HepG2 (cell line): Measurements from ENCODE around the gene TNIP1. TPM values are rescaled to one million over a fixed set of nuclear protein-coding genes. Genes with fewer than 3 reads are reported as not detected.

Experiments used
- ATAC-seq: fragments of 200-7000 bp; cut with Tn5 transposase; 3 replicates; pipeline ENCODE4 v1.9.1; 2020; ENCODE audit warnings: mild to moderate bottlenecking, moderate library complexity
- BruUV-seq: library from RNA; stranded (reverse); fragments of 400-500 nt; replicated peaks from 2 replicates; lab custom pipeline; 2021; lab: Mats Ljungman, UMichigan
- CTCF ChIA-PET: fragments of 300-600 bp; formaldehyde crosslinking; extraction: SDS; loops from one replicate; lab custom pipeline; 2021; ENCODE audit warnings: low total read pairs, inconsistent platforms, low intra/inter-chr PET ratio; lab: Yijun Ruan, JAX
- POLR2A ChIA-PET: fragments of 350-600 bp; sonication (Branson Sonifier 250); formaldehyde crosslinking; loops from one replicate; lab custom pipeline; 2020; ENCODE audit warnings: antibody characterized with exemption, inconsistent platforms; lab: Yijun Ruan, JAX
- DNase-seq: peaks from one replicate; pipeline ENCODE4 v3.0.0-alpha.2; 2015; ENCODE audit warnings: low spot score
- FAIRE-seq: peaks from 3 replicates; lab custom pipeline; 2011; peaks lifted over from hg19 to GRCh38; lab: Jason Lieb, UNC
- H2AFZ ChIP-seq: one replicate; pipeline ENCODE4 v1.6.1; 2011; ENCODE audit warnings: low read length, inconsistent platforms
- H3K27ac ChIP-seq: fragments of 300-600 bp; 3 replicates; pipeline ENCODE4 v1.8.0; 2011; ENCODE audit warnings: mixed run types, mild to moderate bottlenecking, mixed read lengths, low read length, inconsistent platforms; ENCODE audit not compliant: insufficient read depth; ENCODE audit errors: extremely low read length
- H3K27me3 ChIP-seq, 2 experiments: fragments of 200-600 bp in 1 of 2; 2 replicates in 1 of 2; 3 replicates in 1 of 2; pipeline versions ENCODE4 v1.6.0 to v1.8.0; 2011; ENCODE audit warnings: low read length in 2 of 2, mild to moderate bottlenecking in 2 of 2, moderate library complexity in 2 of 2, inconsistent platforms in 1 of 2; ENCODE audit not compliant: insufficient read depth in 2 of 2, control insufficient read depth in 1 of 2
- H3K36me3 ChIP-seq, 2 experiments: fragments of 200-600 bp in 1 of 2; replicated peaks in 1 of 2; 2 replicates in 1 of 2; 3 replicates in 1 of 2; pipeline versions ENCODE4 v1.5.1 to v1.8.0; 2011; ENCODE audit warnings: low read length in 2 of 2, inconsistent platforms in 1 of 2; ENCODE audit not compliant: insufficient read depth in 2 of 2, control insufficient read depth in 1 of 2
- H3K4me1 ChIP-seq: 2 replicates; pipeline ENCODE4 v1.5.1; 2012; ENCODE audit warnings: low read length, inconsistent platforms; ENCODE audit not compliant: insufficient read depth
- H3K4me2 ChIP-seq: 2 replicates; pipeline ENCODE4 v1.6.0; 2011; ENCODE audit warnings: low read depth, low read length, inconsistent platforms
- H3K4me3 ChIP-seq, 3 experiments: fragments of 200-600 bp in 1 of 3; sonication (generic), shearing (Covaris generic) in 1 of 3; replicated peaks in 1 of 3; 2 replicates each; pipeline ENCODE4 v1.5.1; 2011 to 2016; ENCODE audit warnings: low read length in 3 of 3, inconsistent platforms in 2 of 3, low read depth in 2 of 3, mild to moderate bottlenecking in 2 of 3, control low read depth in 1 of 3, mixed read lengths in 1 of 3; ENCODE audit not compliant: insufficient read depth in 1 of 3
- H3K79me2 ChIP-seq: one replicate; pipeline ENCODE4 v1.6.1; 2011; ENCODE audit warnings: low read length, inconsistent platforms; ENCODE audit not compliant: insufficient read depth
- H3K9ac ChIP-seq: 2 replicates; pipeline ENCODE4 v1.6.0; 2011; ENCODE audit warnings: mild to moderate bottlenecking, low read depth, low read length, inconsistent platforms; ENCODE audit not compliant: insufficient read depth
- H3K9me3 ChIP-seq: 2 replicates; pipeline ENCODE4 v1.5.1; 2012; ENCODE audit warnings: mild to moderate bottlenecking, low read length
- H4K20me1 ChIP-seq: 2 replicates; pipeline ENCODE4 v1.6.0; 2011; ENCODE audit warnings: inconsistent platforms, mild to moderate bottlenecking, low read length, moderate library complexity; ENCODE audit not compliant: insufficient read depth
- BHLHE40 ChIP-seq: IDR thresholded peaks from 2 replicates; pipeline ENCODE4 v1.6.1; 2011; ENCODE audit warnings: low read length, improper control_type of control experiment
- CEBPG ChIP-seq: IDR thresholded peaks from 2 replicates; pipeline ENCODE4 v1.6.1; 2016
- NAIF1 ChIP-seq: sonication (generic); formaldehyde crosslinking; IDR thresholded peaks from 2 replicates; pipeline ENCODE4 v1.5.0; 2020; ENCODE audit warnings: mild to moderate bottlenecking, missing genetic modification reagents, borderline replicate concordance
- RBM22 ChIP-seq: fragments of 200-400 bp; formaldehyde crosslinking; optimal IDR thresholded peaks from 2 replicates; pipeline ENCODE3; 2017; ENCODE audit warnings: mild to moderate bottlenecking, low read length, moderate library complexity
- SALL1 ChIP-seq: sonication (generic); formaldehyde crosslinking; IDR thresholded peaks from 2 replicates; pipeline ENCODE4 v1.8.0; 2022; ENCODE audit warnings: mild to moderate bottlenecking, missing genetic modification reagents
- SOX13 ChIP-seq, 3 experiments: fragments of 450-650 bp in 1 of 3; sonication (generic) in 1 of 3; formaldehyde crosslinking in 1 of 3; IDR thresholded peaks in 2 of 3; conservative IDR thresholded peaks in 1 of 3; 2 replicates each; pipeline versions ENCODE4 v1.5.0 to v1.6.1; 2016 to 2020; ENCODE audit warnings: antibody characterized with exemption in 1 of 3, mild to moderate bottlenecking in 1 of 3, missing compliant biosample characterization in 1 of 3, missing genetic modification reagents in 1 of 3, moderate library complexity in 1 of 3
- ZNF614 ChIP-seq: IDR thresholded peaks from 2 replicates; pipeline ENCODE4 v1.6.1; 2018; ENCODE audit warnings: missing biosample characterization, missing genetic modification reagents, inconsistent platforms, borderline replicate concordance
- ZNF644 ChIP-seq: IDR thresholded peaks from 2 replicates; pipeline ENCODE4 v1.6.1; 2016; ENCODE audit warnings: low read depth
- ZNF724P ChIP-seq: sonication (generic); formaldehyde crosslinking; IDR thresholded peaks from 2 replicates; pipeline ENCODE4 v1.8.0; 2022; ENCODE audit warnings: missing genetic modification reagents, borderline replicate concordance
- WGBS: methylation state at CpG from one replicate; pipeline ENCODE4 v1.1.6; 2017; ENCODE audit warnings: low lambda C conversion rate; 5-methylcytosine and 5-hydroxymethylcytosine counted together
- in situ Hi-C: cut with HindIII; loops from 2 replicates; pipeline ENCODE4 v1.10.0; 2017; ENCODE audit warnings: low pct_unique_long_range_greater_than_20kb; ENCODE audit not compliant: extremely low pct_ligation_motif_present
- intact Hi-C: fragments of 100-400 bp; cut with micrococcal nuclease; formaldehyde crosslinking; loops from one replicate; pipeline ENCODE4 v1.10.0; 2022; ENCODE audit not compliant: unreplicated experiment
- polyA plus RNA-seq, 8 experiments: library from polyadenylated mRNA; depleted of rRNA in 3 of 8; stranded (reverse) in 7 of 8; unstranded in 1 of 8; fragments of >200 nt; fragmentation: Illumina TruSeq in 4 of 8; extraction: Trizol in 4 of 8; gene quantifications; 2 replicates each; pipeline versions ENCODE4 v1.2.1 to v1.2.3, GENCODE V29; 2011 to 2016; ENCODE audit warnings: low read depth in 4 of 8, missing spikeins in 1 of 8, mixed read lengths in 1 of 8; ENCODE audit not compliant: insufficient read depth in 1 of 8
- total RNA-seq, 5 experiments: library from RNA; depleted of rRNA; stranded (reverse); fragments of >200 nt; fragmentation: Illumina TruSeq; extraction: Trizol; gene quantifications; 2 replicates each; pipeline ENCODE4 v1.2.3, GENCODE V29; 2016; ENCODE audit warnings: low read depth in 1 of 5
- TF ChIP-seq, protein P1 (sequence below): sonication (generic); formaldehyde crosslinking; IDR thresholded peaks from 2 replicates; pipeline ENCODE4 v1.4.0; 2020; ENCODE audit warnings: missing genetic modification reagents, mild to moderate bottlenecking, borderline replicate concordance

TNIP1 gene
- total and polyA plus RNA-seq, 2 of the 13 experiments (the other 11 are each of a cell fraction or from before 2014, with no cell fraction given): 26.2 to 45.9 TPM

DNA sequence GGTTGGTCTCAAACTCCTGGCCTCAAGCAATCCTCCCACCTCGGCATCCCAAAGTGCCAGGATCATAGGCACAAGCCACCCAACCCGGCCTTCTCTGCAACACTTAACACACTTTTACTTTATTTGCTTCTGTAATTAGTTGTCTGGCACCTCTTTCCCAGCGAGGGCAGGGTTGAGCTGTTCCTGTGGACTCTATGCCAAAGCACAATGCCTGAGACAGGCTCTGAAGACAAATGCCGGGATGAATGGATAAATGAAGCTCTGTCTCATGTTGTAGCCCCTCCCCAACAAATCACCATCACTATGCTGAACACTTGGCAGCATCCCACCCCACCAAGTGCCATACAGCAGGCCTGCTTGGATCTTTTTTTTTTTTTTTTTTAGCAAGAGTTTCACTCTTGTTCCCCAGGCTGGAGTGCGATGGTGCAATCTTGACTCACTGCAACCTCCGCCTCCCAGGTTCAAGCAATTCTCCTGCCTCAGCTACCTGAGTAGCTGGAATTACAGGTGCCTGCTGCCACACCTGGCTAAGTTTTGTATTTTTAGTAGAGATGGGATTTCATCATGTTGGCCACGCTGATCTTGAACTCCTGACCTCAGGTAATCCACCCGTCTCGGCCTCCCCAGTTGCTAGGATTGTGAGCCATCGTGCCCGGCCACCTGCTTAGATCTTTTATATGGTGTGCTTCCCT lies 39.1 kb downstream of the TNIP1 start:
- Histone ChIP-seq H3K36me3 (peaks cover 37 to 84% of the 10 kb centered on the region in 2 experiments), H3K27ac (no peak overlapping the region), H2AFZ (no peak overlapping the region), H4K20me1 (no peaks in the 10 kb centered on the region), H3K79me2 (no peaks in the 10 kb centered on the region), H3K4me2 (no peak overlapping the region), H3K9ac (no peak overlapping the region), H3K4me1 (peaks cover 39% of the 10 kb centered on the region), H3K4me3 (no peak overlapping the region), H3K27me3 (no peaks in the 10 kb centered on the region), H3K9me3 (no peaks in the 10 kb centered on the region)
- ChIA-PET CTCF (no interaction called here), POLR2A (interaction anchor here (2.3 kb wide), 1 partner anchor 21 kb away, joined by 10 read pairs; the partner anchor contains the start of gene GPX3)
- in situ Hi-C loops (loop anchor here (10.0 kb wide), 1 partner anchor 203 kb away; no protein-coding TSS in a partner anchor), intact Hi-C loops (loop anchor here (2.0 kb wide), 1 partner anchor 21 kb away; the partner anchor contains the start of gene GPX3)
- no peak for TF ChIP-seq NAIF1 (CRISPR knock-in tag)
- DNase-seq: no peak
- WGBS: 97% methylated on average over 11 of the region's 11 CpGs
- BruUV-seq: no TSS peak
- no peak for FAIRE-seq
- no peak for ATAC-seq

DNA sequence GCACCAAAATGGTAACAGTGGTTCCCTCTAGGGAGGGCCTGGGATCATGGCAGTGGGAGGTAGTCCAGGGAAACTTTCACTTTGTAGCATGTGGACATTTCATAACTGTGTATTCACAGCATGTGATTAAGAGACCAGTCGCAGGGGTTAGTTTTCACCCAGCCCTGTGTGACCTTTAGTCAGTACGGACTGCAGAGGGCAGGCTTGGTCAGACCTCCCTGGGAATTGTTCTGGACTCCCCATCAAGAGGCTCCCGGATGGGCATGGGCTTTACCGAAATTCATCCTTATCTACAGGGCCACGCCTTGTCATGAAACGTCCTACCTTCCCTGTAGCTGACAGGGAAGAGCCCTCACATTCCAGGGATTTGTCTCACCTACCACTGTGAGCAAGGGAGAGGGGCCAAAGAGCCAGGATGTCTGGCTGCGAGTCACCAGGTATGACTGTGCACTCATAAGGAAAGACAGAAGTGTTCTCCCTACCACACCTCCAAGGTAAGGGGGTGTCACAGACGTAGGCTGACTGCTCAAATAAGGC lies 40.6 kb downstream of the TNIP1 start:
- ATAC-seq (peak; percentile 95), FAIRE-seq (peak; percentile 91), DNase-seq (peak; percentile 78)
- Histone ChIP-seq H3K4me1 (peaks cover 39% of the 10 kb centered on the region), H4K20me1 (no peaks in the 10 kb centered on the region), H3K36me3 (peaks cover 41 to 84% of the 10 kb centered on the region in 2 experiments), H3K4me2 (peak overlapping the region; percentile 24; the same call in 1 of the 2 replicates), H3K9ac (no peak overlapping the region; the same call in 1 of the 2 replicates), H3K79me2 (no peaks in the 10 kb centered on the region), H3K27me3 (no peaks in the 10 kb centered on the region), H2AFZ (no peak overlapping the region), H3K9me3 (no peaks in the 10 kb centered on the region), H3K4me3 (no peak overlapping the region), H3K27ac (peak overlapping the region; percentile 63)
- no TSS peak for BruUV-seq
- ChIA-PET POLR2A (interaction anchor here (2.3 kb wide), 1 partner anchor 20 kb away, joined by 10 read pairs; the partner anchor contains the start of gene GPX3), CTCF (no interaction called here)
- intact Hi-C loops (loop anchor here (2.0 kb wide), 1 partner anchor 19 kb away; the partner anchor contains the start of gene GPX3), in situ Hi-C loops (loop anchor here (10.0 kb wide), 1 partner anchor 205 kb away; no protein-coding TSS in a partner anchor)
- WGBS: 52% methylated on average over 6 of the region's 8 CpGs
- TF ChIP-seq CEBPG (CRISPR knock-in tag) (peak; percentile 45), ZNF644 (0 out of 2 replicates have a peak, but pooled peaks have one; percentile 56), SALL1 (CRISPR knock-in tag) (peak; percentile 53; the same call in 1 of the 2 replicates), ZNF614 (CRISPR knock-in tag) (peak; percentile 60; the same call in 1 of the 2 replicates), ZNF724P (CRISPR knock-in tag) (no peak), RBM22 (peak; percentile 24), BHLHE40 (no peak), SOX13 (IDR thresholded peaks at IDR 0.05) (no peak), SOX13 (CRISPR knock-in tag; conservative IDR thresholded peaks at IDR 0.05 in 1 of 2, IDR thresholded peaks at IDR 0.05 in 1 of 2) (peak in 1 of 2 experiments; percentile 30; a peak in 1 of 4 replicates)
- TF ChIP-seq, protein P1, sequence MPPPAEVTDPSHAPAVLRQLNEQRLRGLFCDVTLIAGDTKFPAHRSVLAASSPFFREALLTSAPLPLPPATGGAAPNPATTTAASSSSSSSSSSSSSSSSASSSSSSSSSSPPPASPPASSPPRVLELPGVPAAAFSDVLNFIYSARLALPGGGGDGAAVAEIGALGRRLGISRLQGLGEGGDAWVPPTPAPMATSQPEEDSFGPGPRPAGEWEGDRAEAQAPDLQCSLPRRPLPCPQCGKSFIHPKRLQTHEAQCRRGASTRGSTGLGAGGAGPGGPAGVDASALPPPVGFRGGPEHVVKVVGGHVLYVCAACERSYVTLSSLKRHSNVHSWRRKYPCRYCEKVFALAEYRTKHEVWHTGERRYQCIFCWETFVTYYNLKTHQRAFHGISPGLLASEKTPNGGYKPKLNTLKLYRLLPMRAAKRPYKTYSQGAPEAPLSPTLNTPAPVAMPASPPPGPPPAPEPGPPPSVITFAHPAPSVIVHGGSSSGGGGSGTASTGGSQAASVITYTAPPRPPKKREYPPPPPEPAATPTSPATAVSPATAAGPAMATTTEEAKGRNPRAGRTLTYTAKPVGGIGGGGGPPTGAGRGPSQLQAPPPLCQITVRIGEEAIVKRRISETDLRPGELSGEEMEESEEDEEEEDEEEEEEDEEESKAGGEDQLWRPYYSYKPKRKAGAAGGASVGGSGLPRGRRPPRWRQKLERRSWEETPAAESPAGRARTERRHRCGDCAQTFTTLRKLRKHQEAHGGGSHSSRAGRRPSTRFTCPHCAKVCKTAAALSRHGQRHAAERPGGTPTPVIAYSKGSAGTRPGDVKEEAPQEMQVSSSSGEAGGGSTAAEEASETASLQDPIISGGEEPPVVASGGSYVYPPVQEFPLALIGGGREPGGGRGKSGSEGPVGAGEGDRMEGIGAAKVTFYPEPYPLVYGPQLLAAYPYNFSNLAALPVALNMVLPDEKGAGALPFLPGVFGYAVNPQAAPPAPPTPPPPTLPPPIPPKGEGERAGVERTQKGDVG: no peak
